ENCODE data around the gene DCUN1D4.

Gene DCUN1D4

GRCh38 chr4:51833236-51833635 lies 9.7 kb upstream of the DCUN1D4 start:
- Histone ChIP-seq H3K27me3 (peaks cover 15% of the 10 kb centered on the region), H3K36me3 (no peaks in the 10 kb centered on the region), H3K9me3 (no peaks in the 10 kb centered on the region), H3K4me3 (ENCODE audit: low read depth in 1 of 2, low read length in 1 of 2) (no peak overlapping the region), H3K4me1 (ENCODE audit: control insufficient read depth in 1 of 2, insufficient read depth in 1 of 2, low read depth in 1 of 2, low read length in 1 of 2) (peaks cover 6% of the 10 kb centered on the region in 2 experiments), H3K27ac (no peak overlapping the region)
- TF ChIP-seq, protein P1, sequence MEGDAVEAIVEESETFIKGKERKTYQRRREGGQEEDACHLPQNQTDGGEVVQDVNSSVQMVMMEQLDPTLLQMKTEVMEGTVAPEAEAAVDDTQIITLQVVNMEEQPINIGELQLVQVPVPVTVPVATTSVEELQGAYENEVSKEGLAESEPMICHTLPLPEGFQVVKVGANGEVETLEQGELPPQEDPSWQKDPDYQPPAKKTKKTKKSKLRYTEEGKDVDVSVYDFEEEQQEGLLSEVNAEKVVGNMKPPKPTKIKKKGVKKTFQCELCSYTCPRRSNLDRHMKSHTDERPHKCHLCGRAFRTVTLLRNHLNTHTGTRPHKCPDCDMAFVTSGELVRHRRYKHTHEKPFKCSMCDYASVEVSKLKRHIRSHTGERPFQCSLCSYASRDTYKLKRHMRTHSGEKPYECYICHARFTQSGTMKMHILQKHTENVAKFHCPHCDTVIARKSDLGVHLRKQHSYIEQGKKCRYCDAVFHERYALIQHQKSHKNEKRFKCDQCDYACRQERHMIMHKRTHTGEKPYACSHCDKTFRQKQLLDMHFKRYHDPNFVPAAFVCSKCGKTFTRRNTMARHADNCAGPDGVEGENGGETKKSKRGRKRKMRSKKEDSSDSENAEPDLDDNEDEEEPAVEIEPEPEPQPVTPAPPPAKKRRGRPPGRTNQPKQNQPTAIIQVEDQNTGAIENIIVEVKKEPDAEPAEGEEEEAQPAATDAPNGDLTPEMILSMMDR (IDR thresholded peaks at IDR 0.05) = no peak

DNA sequence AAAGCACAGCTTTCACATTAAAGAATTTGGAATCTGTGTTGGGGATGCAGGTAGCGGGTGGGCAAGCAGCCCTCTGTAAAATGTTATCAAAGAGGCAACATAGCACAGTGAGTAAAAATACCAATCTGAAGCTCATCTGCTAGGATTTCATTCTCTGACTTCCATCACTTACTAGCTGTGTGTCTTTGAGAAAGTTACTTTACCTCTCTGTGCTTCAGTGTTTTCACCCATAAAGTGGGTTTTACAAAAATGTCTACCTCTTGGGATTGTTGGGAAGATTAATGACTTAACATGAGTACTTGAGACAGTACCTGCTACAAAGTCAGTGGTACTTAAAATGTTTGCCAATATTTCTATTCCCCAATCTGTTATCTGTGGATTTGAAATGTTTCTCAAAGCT lies 7.9 kb upstream of the DCUN1D4 start:
- Histone ChIP-seq H3K9me3 (no peaks in the 10 kb centered on the region), H3K27me3 (peaks cover 12% of the 10 kb centered on the region), H3K4me1 (ENCODE audit: control insufficient read depth in 1 of 2, insufficient read depth in 1 of 2, low read depth in 1 of 2, low read length in 1 of 2) (peaks cover 6% of the 10 kb centered on the region in 2 experiments), H3K36me3 (no peaks in the 10 kb centered on the region), H3K4me3 (ENCODE audit: low read depth in 1 of 2, low read length in 1 of 2) (no peak overlapping the region), H3K27ac (no peak overlapping the region)
- TF ChIP-seq, protein P1 (IDR thresholded peaks at IDR 0.05) = no peak

GRCh38 chr4:51835855-51836254 lies 7.1 kb upstream of the DCUN1D4 start:
- peaks cover 17% of the 10 kb centered on the region for H3K27me3 ChIP-seq
- no peaks in the 10 kb centered on the region for H3K9me3 ChIP-seq
- no peak overlapping the region for H3K4me3 ChIP-seq (ENCODE audit: low read depth in 1 of 2, low read length in 1 of 2)
- TF ChIP-seq, protein P1 (IDR thresholded peaks at IDR 0.05) = no peak
- no peaks in the 10 kb centered on the region for H3K36me3 ChIP-seq
- peaks cover 6% of the 10 kb centered on the region in 2 experiments for H3K4me1 ChIP-seq (ENCODE audit: control insufficient read depth in 1 of 2, insufficient read depth in 1 of 2, low read depth in 1 of 2, low read length in 1 of 2)
- no peak overlapping the region for H3K27ac ChIP-seq

DNA sequence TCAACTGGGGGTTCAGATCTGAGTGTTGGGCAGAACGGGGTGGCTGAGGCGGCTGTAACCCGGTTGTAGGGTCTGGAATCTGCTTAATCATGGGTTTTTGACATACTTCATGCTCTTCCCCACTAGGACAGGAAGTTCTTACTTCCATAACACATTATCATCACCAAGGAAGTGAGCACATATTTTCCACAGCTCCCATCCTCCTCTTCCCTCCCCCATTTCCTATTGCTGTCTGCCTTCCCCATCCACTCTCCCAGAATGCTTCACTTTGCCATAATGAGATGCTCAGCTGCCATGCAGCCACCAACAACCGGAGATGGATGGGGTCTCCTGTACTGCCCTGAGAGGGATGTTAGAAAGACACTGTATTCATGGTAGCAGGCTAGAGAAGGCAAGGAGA lies 6.4 kb upstream of the DCUN1D4 start:
- Histone ChIP-seq H3K36me3 (no peaks in the 10 kb centered on the region), H3K27ac (no peak overlapping the region), H3K4me1 (ENCODE audit: control insufficient read depth in 1 of 2, insufficient read depth in 1 of 2, low read depth in 1 of 2, low read length in 1 of 2) (peaks cover 6% of the 10 kb centered on the region in 2 experiments), H3K9me3 (no peaks in the 10 kb centered on the region), H3K4me3 (ENCODE audit: low read depth in 1 of 2, low read length in 1 of 2) (no peak overlapping the region), H3K27me3 (peaks cover 24% of the 10 kb centered on the region)
- TF ChIP-seq, protein P1 (IDR thresholded peaks at IDR 0.05) = no peak

- H3K9me3 ChIP-seq = no peaks in the 10 kb centered on the region
- H3K27me3 ChIP-seq = peaks cover 48% of the 10 kb centered on the region
- peaks cover 20 to 27% of the 10 kb centered on the region in 2 experiments for H3K4me1 ChIP-seq (ENCODE audit: control insufficient read depth in 1 of 2, insufficient read depth in 1 of 2, low read depth in 1 of 2, low read length in 1 of 2)
- no peak overlapping the region for H3K27ac ChIP-seq
- TF ChIP-seq, protein P1 (IDR thresholded peaks at IDR 0.05) = no peak
- no peak overlapping the region for H3K4me3 ChIP-seq (ENCODE audit: low read depth in 1 of 2, low read length in 1 of 2)
- no peaks in the 10 kb centered on the region for H3K36me3 ChIP-seq
Measured at GRCh38 chr4:51840781-51841180, 2.2 kb upstream of the DCUN1D4 start.

DNA sequence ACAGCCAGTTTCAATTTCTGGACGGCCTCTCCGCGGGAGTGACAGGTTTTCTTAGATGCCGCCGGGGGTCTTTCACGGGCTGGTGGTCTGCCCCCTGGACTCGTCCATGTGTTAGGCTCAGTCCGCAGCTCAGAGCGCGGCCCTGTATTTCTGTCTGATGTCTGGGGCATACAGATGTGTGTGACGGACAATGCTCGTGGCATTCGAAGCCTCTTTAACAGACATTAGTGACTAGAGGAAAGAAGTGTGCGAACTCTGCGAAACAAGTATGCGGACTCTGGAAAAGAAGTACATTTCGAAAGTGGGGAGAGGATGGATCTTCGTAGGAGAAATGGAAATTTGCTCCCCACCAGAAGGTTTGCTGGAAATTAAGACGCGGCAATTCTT lies 793 bp upstream of the DCUN1D4 start:
- Histone ChIP-seq H3K36me3 (no peaks in the 10 kb centered on the region), H3K27me3 (peaks cover 48% of the 10 kb centered on the region), H3K4me1 (ENCODE audit: control insufficient read depth in 1 of 2, insufficient read depth in 1 of 2, low read depth in 1 of 2, low read length in 1 of 2) (peaks cover 15 to 20% of the 10 kb centered on the region in 2 experiments), H3K27ac (peak overlapping the region; percentile 81), H3K4me3 (ENCODE audit: low read depth in 1 of 2, low read length in 1 of 2) (peak overlapping the region; percentile 88), H3K9me3 (no peaks in the 10 kb centered on the region)
- TF ChIP-seq, protein P1 (IDR thresholded peaks at IDR 0.05) = no peak

Data from neutrophil (primary cell).